PC-3 (cell line): Measurements from ENCODE around the gene PIM3.

ENCODE experiments used
- CTCF ChIP-seq: fragments of 300-600 bp; sonication (generic); conservative IDR thresholded peaks from 2 replicates; pipeline ENCODE4 v1.5.1; 2017; ENCODE audit warnings: antibody characterized with exemption, low read depth, mild to moderate bottlenecking, low read length
- EZH2 ChIP-seq: fragments of 300-600 bp; sonication (generic); IDR thresholded peaks from one replicate; pipeline ENCODE4 v1.6.1; 2017; ENCODE audit warnings: antibody characterized with exemption, mild to moderate bottlenecking, low read length; ENCODE audit not compliant: unreplicated experiment

DNA sequence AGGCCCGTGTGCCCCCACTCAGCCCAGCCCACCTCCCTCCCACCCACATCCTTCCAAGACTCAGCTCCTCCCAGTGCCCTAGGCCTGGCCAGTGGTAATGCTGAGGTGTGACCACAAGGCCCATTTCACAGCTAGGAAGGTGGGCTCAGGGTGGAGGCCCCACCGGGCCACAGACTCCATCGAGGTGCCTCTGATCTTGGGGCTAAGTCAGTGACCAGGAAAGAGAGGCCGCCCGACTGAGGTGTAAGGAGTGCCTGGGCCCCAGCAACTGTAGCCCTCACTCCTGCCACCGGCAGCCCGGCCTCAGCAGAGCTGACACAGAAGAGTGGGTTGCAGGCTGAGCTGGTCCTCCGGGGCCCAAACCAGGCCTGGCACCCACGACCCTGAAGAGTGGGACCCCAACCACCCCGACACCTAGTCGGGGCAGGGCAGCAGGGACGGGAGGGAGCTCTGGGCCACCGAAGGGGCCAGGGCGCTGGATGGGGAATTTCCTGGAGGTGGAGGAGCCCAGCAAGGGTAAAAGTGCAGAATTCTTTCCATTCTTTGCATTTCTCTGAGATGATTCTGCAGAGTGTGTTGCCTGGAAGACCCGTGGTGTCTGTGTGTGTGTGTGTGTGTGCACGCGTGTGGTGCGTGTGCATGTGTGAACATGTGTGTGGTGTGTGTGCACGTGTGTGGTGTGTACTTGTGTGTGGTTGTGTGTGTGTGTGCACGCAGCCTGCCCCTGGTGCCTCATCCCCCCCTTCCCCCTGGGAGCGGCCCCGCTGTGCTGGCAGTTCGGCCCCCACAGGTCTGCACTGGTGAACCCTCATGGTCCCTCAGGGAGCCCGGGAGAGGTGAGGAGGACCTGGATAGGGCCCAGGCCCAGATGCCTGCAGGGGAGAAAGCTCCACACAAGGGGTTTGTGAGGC is 8.3 kb upstream of the PIM3 start:
- TF ChIP-seq CTCF: no peak
- TF ChIP-seq EZH2: no peak
